ENCODE results near the gene LRRC46. TPM values are rescaled to one million over a fixed set of nuclear protein-coding genes. Genes with fewer than 3 reads are reported as not detected.
A peak's percentile ranks its signal among the peaks of the same experiment; 100 is the strongest.

LRRC46 gene
- total and polyA plus RNA-seq, 2 of the 13 experiments (the other 11 are each of a cell fraction or from before 2014, with no cell fraction given), result 0.09 TPM

DNA sequence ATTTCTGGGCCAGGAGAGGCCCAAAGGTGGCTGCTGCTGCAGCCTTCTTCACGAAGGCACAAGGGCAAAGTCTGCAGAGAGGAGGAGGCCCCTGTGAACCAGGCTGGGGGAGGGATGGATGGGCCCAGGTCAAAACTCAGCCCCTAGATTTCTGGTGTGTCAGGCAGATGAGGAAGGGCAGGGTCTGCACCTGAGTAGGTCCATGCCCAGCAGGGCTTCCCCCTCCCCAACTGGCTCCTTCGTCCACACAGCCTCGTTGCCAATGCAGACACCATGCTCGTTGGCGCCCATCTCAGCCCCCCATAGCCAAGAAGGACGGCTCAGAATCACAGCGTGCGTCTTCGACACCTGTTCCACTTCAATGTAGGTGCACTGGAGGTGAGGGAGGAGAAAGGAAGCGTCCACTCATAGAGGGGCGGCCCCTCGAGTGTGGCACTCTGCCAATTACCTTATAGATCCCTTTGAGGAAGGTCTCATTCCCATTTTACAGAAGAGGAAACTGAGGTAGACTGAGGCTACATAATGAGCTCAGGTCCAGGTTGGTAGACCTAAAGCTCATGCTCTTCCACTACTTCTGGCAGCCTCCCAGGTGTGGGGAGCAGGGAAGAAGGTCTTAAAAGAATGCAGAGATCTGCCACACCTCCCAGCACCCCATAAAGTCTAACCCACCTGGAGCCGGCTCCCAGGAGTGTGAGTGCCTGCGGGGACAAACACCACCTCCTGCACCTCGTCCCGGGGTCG, 8.7 kb downstream of the LRRC46 start (continued):
- TF ChIP-seq, protein P1, sequence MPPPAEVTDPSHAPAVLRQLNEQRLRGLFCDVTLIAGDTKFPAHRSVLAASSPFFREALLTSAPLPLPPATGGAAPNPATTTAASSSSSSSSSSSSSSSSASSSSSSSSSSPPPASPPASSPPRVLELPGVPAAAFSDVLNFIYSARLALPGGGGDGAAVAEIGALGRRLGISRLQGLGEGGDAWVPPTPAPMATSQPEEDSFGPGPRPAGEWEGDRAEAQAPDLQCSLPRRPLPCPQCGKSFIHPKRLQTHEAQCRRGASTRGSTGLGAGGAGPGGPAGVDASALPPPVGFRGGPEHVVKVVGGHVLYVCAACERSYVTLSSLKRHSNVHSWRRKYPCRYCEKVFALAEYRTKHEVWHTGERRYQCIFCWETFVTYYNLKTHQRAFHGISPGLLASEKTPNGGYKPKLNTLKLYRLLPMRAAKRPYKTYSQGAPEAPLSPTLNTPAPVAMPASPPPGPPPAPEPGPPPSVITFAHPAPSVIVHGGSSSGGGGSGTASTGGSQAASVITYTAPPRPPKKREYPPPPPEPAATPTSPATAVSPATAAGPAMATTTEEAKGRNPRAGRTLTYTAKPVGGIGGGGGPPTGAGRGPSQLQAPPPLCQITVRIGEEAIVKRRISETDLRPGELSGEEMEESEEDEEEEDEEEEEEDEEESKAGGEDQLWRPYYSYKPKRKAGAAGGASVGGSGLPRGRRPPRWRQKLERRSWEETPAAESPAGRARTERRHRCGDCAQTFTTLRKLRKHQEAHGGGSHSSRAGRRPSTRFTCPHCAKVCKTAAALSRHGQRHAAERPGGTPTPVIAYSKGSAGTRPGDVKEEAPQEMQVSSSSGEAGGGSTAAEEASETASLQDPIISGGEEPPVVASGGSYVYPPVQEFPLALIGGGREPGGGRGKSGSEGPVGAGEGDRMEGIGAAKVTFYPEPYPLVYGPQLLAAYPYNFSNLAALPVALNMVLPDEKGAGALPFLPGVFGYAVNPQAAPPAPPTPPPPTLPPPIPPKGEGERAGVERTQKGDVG (CRISPR knock-in tag; IDR thresholded peaks at IDR 0.05; ENCODE audit: borderline replicate concordance), result no peak
- TF ChIP-seq REXO4 (CRISPR knock-in tag; IDR thresholded peaks at IDR 0.05; ENCODE audit: borderline replicate concordance) (no peak), NFKBIZ (CRISPR knock-in tag; IDR thresholded peaks at IDR 0.05) (no peak), ARID2 (CRISPR knock-in tag; IDR thresholded peaks at IDR 0.05; ENCODE audit: borderline replicate concordance) (no peak), CC2D1A (CRISPR knock-in tag; IDR thresholded peaks at IDR 0.05) (peak; percentile 36; the same call in 1 of the 2 replicates), FOXP1 (IDR thresholded peaks at IDR 0.05) (no peak), FOXP1 (CRISPR knock-in tag; IDR thresholded peaks at IDR 0.05) (no peak), ZNF788 (CRISPR knock-in tag; IDR thresholded peaks at IDR 0.05; ENCODE audit: borderline replicate concordance) (no peak), TEAD2 (CRISPR knock-in tag; IDR thresholded peaks at IDR 0.05) (no peak), ELF3 (CRISPR knock-in tag; IDR thresholded peaks at IDR 0.05) (no peak), ZNF451 (CRISPR knock-in tag; IDR thresholded peaks at IDR 0.05) (no peak), ZNF296 (CRISPR knock-in tag; conservative IDR thresholded peaks at IDR 0.05) (0 out of 2 replicates have a peak, but pooled peaks have one; percentile 8), ZNF292 (CRISPR knock-in tag; IDR thresholded peaks at IDR 0.05; ENCODE audit: borderline replicate concordance, low read depth) (no peak), ZNF329 (CRISPR knock-in tag; IDR thresholded peaks at IDR 0.05; ENCODE audit: low read depth) (no peak), ZNF768 (CRISPR knock-in tag; IDR thresholded peaks at IDR 0.05) (no peak), ATRX (CRISPR knock-in tag; IDR thresholded peaks at IDR 0.05; ENCODE audit: borderline replicate concordance) (no peak)
- TF ChIP-seq, protein P2, sequence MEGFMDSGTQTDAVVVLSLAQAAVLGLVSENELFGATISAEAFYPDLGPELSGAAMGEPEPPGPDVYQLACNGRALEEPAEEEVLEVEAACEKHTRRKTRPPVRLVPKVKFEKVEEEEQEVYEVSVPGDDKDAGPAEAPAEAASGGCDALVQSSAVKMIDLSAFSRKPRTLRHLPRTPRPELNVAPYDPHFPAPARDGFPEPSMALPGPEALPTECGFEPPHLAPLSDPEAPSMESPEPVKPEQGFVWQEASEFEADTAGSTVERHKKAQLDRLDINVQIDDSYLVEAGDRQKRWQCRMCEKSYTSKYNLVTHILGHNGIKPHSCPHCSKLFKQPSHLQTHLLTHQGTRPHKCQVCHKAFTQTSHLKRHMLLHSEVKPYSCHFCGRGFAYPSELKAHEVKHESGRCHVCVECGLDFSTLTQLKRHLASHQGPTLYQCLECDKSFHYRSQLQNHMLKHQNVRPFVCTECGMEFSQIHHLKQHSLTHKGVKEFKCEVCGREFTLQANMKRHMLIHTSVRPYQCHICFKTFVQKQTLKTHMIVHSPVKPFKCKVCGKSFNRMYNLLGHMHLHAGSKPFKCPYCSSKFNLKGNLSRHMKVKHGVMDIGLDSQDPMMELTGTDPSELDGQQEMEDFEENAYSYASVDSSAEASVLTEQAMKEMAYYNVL (CRISPR knock-in tag; IDR thresholded peaks at IDR 0.05; ENCODE audit: borderline replicate concordance), result no peak
- TF ChIP-seq, protein P3, sequence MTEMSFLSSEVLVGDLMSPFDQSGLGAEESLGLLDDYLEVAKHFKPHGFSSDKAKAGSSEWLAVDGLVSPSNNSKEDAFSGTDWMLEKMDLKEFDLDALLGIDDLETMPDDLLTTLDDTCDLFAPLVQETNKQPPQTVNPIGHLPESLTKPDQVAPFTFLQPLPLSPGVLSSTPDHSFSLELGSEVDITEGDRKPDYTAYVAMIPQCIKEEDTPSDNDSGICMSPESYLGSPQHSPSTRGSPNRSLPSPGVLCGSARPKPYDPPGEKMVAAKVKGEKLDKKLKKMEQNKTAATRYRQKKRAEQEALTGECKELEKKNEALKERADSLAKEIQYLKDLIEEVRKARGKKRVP (CRISPR knock-in tag; IDR thresholded peaks at IDR 0.05), result no peak
- TF ChIP-seq, protein P4, sequence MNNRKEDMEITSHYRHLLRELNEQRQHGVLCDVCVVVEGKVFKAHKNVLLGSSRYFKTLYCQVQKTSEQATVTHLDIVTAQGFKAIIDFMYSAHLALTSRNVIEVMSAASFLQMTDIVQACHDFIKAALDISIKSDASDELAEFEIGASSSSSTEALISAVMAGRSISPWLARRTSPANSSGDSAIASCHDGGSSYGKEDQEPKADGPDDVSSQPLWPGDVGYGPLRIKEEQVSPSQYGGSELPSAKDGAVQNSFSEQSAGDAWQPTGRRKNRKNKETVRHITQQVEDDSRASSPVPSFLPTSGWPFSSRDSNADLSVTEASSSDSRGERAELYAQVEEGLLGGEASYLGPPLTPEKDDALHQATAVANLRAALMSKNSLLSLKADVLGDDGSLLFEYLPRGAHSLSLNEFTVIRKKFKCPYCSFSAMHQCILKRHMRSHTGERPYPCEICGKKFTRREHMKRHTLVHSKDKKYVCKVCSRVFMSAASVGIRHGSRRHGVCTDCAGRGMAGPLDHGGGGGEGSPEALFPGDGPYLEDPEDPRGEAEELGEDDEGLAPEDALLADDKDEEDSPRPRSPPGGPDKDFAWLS (CRISPR knock-in tag; IDR thresholded peaks at IDR 0.05; ENCODE audit: borderline replicate concordance), result no peak
- TF ChIP-seq, protein P5, sequence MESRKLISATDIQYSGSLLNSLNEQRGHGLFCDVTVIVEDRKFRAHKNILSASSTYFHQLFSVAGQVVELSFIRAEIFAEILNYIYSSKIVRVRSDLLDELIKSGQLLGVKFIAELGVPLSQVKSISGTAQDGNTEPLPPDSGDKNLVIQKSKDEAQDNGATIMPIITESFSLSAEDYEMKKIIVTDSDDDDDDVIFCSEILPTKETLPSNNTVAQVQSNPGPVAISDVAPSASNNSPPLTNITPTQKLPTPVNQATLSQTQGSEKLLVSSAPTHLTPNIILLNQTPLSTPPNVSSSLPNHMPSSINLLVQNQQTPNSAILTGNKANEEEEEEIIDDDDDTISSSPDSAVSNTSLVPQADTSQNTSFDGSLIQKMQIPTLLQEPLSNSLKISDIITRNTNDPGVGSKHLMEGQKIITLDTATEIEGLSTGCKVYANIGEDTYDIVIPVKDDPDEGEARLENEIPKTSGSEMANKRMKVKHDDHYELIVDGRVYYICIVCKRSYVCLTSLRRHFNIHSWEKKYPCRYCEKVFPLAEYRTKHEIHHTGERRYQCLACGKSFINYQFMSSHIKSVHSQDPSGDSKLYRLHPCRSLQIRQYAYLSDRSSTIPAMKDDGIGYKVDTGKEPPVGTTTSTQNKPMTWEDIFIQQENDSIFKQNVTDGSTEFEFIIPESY (CRISPR knock-in tag; IDR thresholded peaks at IDR 0.05), result no peak

Data from HepG2 (cell line).